Measurements from ENCODE around the gene COCH. TPM values are rescaled to one million over a fixed set of nuclear protein-coding genes. Genes with fewer than 3 reads are reported as not detected.

Gene COCH
- total RNA-seq, 3 donors from 2014 or later (not counting 1 experiment from before 2014, with no cell fraction given) = 0.27 to 0.73 TPM; not detected in 1

DNA sequence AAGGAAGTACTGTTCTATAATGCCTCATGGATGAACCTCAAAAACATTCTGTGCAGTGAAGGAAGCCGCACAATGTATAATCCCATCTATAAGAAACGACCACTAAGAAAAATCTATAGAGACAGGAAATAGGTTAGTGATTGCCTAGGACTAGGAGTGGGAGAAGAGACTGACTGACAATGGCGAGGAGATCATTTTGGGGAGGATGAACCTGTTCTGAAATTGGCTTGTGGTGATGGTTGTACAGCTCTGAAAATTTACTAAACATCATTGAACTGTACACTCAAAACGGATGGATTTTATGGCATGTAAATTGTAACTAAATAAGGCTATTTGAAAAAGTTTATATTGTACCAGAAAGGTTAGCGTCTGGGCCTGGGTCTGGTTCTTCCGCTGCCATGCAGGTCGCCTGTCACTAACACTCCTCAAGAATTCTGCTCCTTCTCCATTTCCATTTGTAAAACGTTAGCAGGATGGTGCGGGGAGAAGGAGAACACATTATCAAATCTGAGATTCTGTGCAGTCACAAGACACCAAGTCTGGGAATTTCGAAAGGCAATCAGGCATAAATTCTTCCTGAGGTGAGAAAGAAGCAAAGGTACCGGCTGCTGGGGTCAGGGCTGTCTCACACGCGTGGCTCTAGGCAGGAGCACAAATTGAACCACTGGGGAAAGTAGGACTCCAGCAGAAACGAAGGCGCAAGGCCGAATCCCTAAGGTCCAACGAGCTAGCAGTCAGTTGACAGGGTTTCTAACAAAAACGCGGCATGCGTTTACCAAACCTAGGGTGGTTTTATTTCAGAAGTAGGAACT lies 845 bp upstream of the COCH start:
- H3K27me3 Mint-ChIP-seq (ENCODE audit: low read depth in 2 of 2) = peaks cover 49 to 60% of the 10 kb centered on the region in 2 donors
- WGBS (ENCODE audit: insufficient coverage) = 70% methylated on average over 18 of the region's 20 CpGs
- intact Hi-C loops (cut with micrococcal nuclease) = no loop called here

GRCh38 chr14:30874999-30875787 lies 834 bp downstream of the COCH start:
- no peak overlapping the region for H3K27ac ChIP-seq (ENCODE audit: low read length)
- Mint-ChIP-seq H3K9me3 (no peaks in the 10 kb centered on the region), H3K27ac (no peak overlapping the region), H3K27me3 (ENCODE audit: low read depth in 2 of 2) (peaks cover 45 to 48% of the 10 kb centered on the region in 2 donors), H3K4me3 (peak overlapping the region; percentile 89), H3K4me1 (peaks cover 0 to 15% of the 10 kb centered on the region in 2 donors), H3K36me3 (no peaks in the 10 kb centered on the region)
- peak in 1 of 2 donors; percentile 3 for DNase-seq
- H3K4me3 ChIP-seq (ENCODE audit: low read length) = peak overlapping the region; percentile 37
- intact Hi-C loops (cut with micrococcal nuclease) = no loop called here
- H3K27me3 ChIP-seq (ENCODE audit: control insufficient read depth, insufficient read depth, low read length) = peaks cover 28% of the 10 kb centered on the region
- H3K36me3 ChIP-seq (ENCODE audit: control insufficient read depth, insufficient read depth, low read length) = no peaks in the 10 kb centered on the region
- no peaks in the 10 kb centered on the region for H3K9me3 ChIP-seq (ENCODE audit: control insufficient read depth, insufficient read depth, low read length)
- TF ChIP-seq CTCF (IDR thresholded peaks at IDR 0.05) = no peak
- WGBS (ENCODE audit: insufficient coverage) = 5% methylated on average over 48 of the region's 48 CpGs
- peaks cover 10% of the 10 kb centered on the region for H3K4me1 ChIP-seq (ENCODE audit: control insufficient read depth, insufficient read depth, low read length)
- peak in 2 of 3 donors; percentile 23 to 27 for ATAC-seq

More for the DNA sequence above, 845 bp upstream of the COCH start:
- no peak for ATAC-seq
- H3K27me3 ChIP-seq (ENCODE audit: control insufficient read depth, insufficient read depth, low read length) = peaks cover 28% of the 10 kb centered on the region
- no peak for DNase-seq
- peaks cover 0 to 15% of the 10 kb centered on the region in 2 donors for H3K4me1 Mint-ChIP-seq
- peak overlapping the region; percentile 76 for H3K4me3 Mint-ChIP-seq
- H3K36me3 Mint-ChIP-seq = no peaks in the 10 kb centered on the region
- H3K27ac Mint-ChIP-seq = no peak overlapping the region
- H3K4me1 ChIP-seq (ENCODE audit: control insufficient read depth, insufficient read depth, low read length) = peaks cover 10% of the 10 kb centered on the region
- no peak overlapping the region for H3K27ac ChIP-seq (ENCODE audit: low read length)
- H3K9me3 Mint-ChIP-seq = no peaks in the 10 kb centered on the region
- H3K9me3 ChIP-seq (ENCODE audit: control insufficient read depth, insufficient read depth, low read length) = no peaks in the 10 kb centered on the region
- H3K36me3 ChIP-seq (ENCODE audit: control insufficient read depth, insufficient read depth, low read length) = no peaks in the 10 kb centered on the region
- TF ChIP-seq CTCF (IDR thresholded peaks at IDR 0.05) = no peak
- no peak overlapping the region for H3K4me3 ChIP-seq (ENCODE audit: low read length)

DNA sequence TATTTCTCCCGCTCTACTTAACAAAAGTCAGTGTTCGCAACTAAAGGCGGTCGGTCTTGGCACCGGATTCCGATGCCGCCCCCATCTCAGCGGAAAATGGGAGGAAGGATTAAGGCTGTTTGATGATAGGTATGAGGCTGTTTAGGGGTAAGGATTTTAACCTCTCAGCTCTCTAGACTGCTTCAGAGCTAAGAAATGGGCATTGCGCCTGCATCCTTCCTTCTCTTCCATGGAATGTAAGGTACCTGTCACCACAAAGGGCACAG lies 1.4 kb downstream of the COCH start:
- Histone ChIP-seq H3K4me1 (ENCODE audit: control insufficient read depth, insufficient read depth, low read length) (peaks cover 10% of the 10 kb centered on the region), H3K27me3 (ENCODE audit: control insufficient read depth, insufficient read depth, low read length) (peaks cover 28% of the 10 kb centered on the region), H3K27ac (ENCODE audit: low read length) (no peak overlapping the region), H3K9me3 (ENCODE audit: control insufficient read depth, insufficient read depth, low read length) (no peaks in the 10 kb centered on the region), H3K4me3 (ENCODE audit: low read length) (no peak overlapping the region), H3K36me3 (ENCODE audit: control insufficient read depth, insufficient read depth, low read length) (no peaks in the 10 kb centered on the region)
- Mint-ChIP-seq H3K27ac (no peak overlapping the region), H3K4me3 (peak overlapping the region; percentile 67), H3K36me3 (no peaks in the 10 kb centered on the region), H3K9me3 (no peaks in the 10 kb centered on the region), H3K27me3 (ENCODE audit: low read depth in 2 of 2) (peaks cover 42 to 44% of the 10 kb centered on the region in 2 donors), H3K4me1 (peaks cover 0 to 15% of the 10 kb centered on the region in 2 donors)
- intact Hi-C loops (cut with micrococcal nuclease) = no loop called here
- WGBS (ENCODE audit: insufficient coverage) = 42% methylated on average over 9 of the region's 9 CpGs
- no peak for TF ChIP-seq CTCF (IDR thresholded peaks at IDR 0.05)
- ATAC-seq = no peak
- DNase-seq = no peak
